GM23338 (cell line): ENCODE measurements around the gene GRIP2. TPM values are rescaled to one million over a fixed set of nuclear protein-coding genes. Genes with fewer than 3 reads are reported as not detected.

Experiments used
- ATAC-seq: fragments of 200-7000 bp; cut with Tn5 transposase; 3 replicates; pipeline ENCODE4 v1.9.1; 2020
- DNase-seq: peaks from one replicate; pipeline ENCODE4 v3.0.0-alpha.2; 2015; ENCODE audit warnings: low spot score
- H2AFZ ChIP-seq: fragments of 200-600 bp; sonication (generic); 2 replicates; pipeline ENCODE4 v1.8.0; 2016; ENCODE audit warnings: antibody characterized with exemption, mild to moderate bottlenecking, moderate library complexity
- H3F3A ChIP-seq: fragments of 200-600 bp; sonication (generic); replicated peaks from 2 replicates; pipeline ENCODE4 v1.8.0; 2017; ENCODE audit warnings: antibody characterized with exemption, mixed run types, low read depth
- H3K27ac ChIP-seq: fragments of 200-600 bp; sonication (generic); 2 replicates; pipeline ENCODE4 v1.6.1; 2016; ENCODE audit warnings: low read depth
- H3K27me3 ChIP-seq: fragments of 200-600 bp; sonication (generic); 2 replicates; pipeline ENCODE4 v1.8.0; 2016; ENCODE audit warnings: mild to moderate bottlenecking, mixed run types, moderate library complexity; ENCODE audit not compliant: insufficient read depth
- H3K36me3 ChIP-seq: fragments of 200-600 bp; sonication (generic); 2 replicates; pipeline ENCODE4 v1.8.0; 2016; ENCODE audit warnings: mild to moderate bottlenecking; ENCODE audit not compliant: insufficient read depth
- H3K4me1 ChIP-seq: fragments of 200-600 bp; sonication (generic); 2 replicates; pipeline ENCODE4 v1.8.0; 2016; ENCODE audit warnings: mild to moderate bottlenecking, moderate library complexity; ENCODE audit not compliant: insufficient read depth
- H3K4me2 ChIP-seq: fragments of 200-600 bp; sonication (generic); 2 replicates; pipeline ENCODE4 v1.7.1; 2017; ENCODE audit warnings: mixed run types
- H3K4me3 ChIP-seq: fragments of 200-600 bp; sonication (generic); 2 replicates; pipeline ENCODE4 v1.6.1; 2016; ENCODE audit warnings: mixed run types
- H3K79me2 ChIP-seq: fragments of 200-600 bp; sonication (generic); replicated peaks from 2 replicates; pipeline ENCODE4 v1.8.0; 2017; ENCODE audit warnings: mild to moderate bottlenecking; ENCODE audit not compliant: insufficient read depth
- H3K9me2 ChIP-seq: fragments of 200-600 bp; sonication (generic); 2 replicates; pipeline ENCODE4 v1.8.0; 2017; ENCODE audit not compliant: insufficient read depth
- H4K20me1 ChIP-seq: fragments of 200-600 bp; sonication (generic); replicated peaks from 2 replicates; pipeline ENCODE4 v1.8.0; 2017; ENCODE audit warnings: mild to moderate bottlenecking; ENCODE audit not compliant: insufficient read depth
- H3K27ac Mint-ChIP-seq: 2 replicates; pipeline ENCODE4 v1.8.0; 2020; ENCODE audit warnings: inconsistent platforms, mild to moderate bottlenecking, moderate library complexity, mixed read lengths
- H3K27me3 Mint-ChIP-seq: 3 replicates; pipeline ENCODE4 v1.8.0; 2022; ENCODE audit warnings: low read depth, mild to moderate bottlenecking, moderate library complexity, mixed read lengths, inconsistent platforms; ENCODE audit not compliant: insufficient read depth, poor library complexity
- H3K36me3 Mint-ChIP-seq: 3 replicates; pipeline ENCODE4 v1.8.0; 2021; ENCODE audit warnings: low read depth, mild to moderate bottlenecking, inconsistent platforms, moderate library complexity, mixed read lengths
- H3K4me1 Mint-ChIP-seq: 3 replicates; pipeline ENCODE4 v1.8.0; 2020; ENCODE audit warnings: mild to moderate bottlenecking, inconsistent platforms, mixed read lengths
- H3K4me3 Mint-ChIP-seq: 3 replicates; pipeline ENCODE4 v1.8.0; 2021; ENCODE audit warnings: moderate library complexity, mild to moderate bottlenecking, inconsistent platforms, mixed read lengths
- H3K9me3 Mint-ChIP-seq: 3 replicates; pipeline ENCODE4 v1.8.0; 2020; ENCODE audit warnings: moderate library complexity, mild to moderate bottlenecking, inconsistent platforms, mixed read lengths
- CREB1 ChIP-seq: fragments of 250-450 bp; sonication (Bioruptor Pico); IDR thresholded peaks from 2 replicates; pipeline ENCODE4 v1.5.0; 2020; ENCODE audit warnings: low read depth, mild to moderate bottlenecking, moderate library complexity
- EZH2phosphoT487 ChIP-seq: fragments of 200-600 bp; sonication (generic); IDR thresholded peaks from one replicate; pipeline ENCODE4 v1.8.1; 2018; ENCODE audit warnings: antibody characterized with exemption; ENCODE audit not compliant: unreplicated experiment
- JUNB ChIP-seq: IDR thresholded peaks from one replicate; pipeline ENCODE4 v1.6.1; 2016; ENCODE audit warnings: antibody characterized with exemption; ENCODE audit not compliant: unreplicated experiment
- NANOG ChIP-seq: IDR thresholded peaks from 2 replicates; pipeline ENCODE4 v1.6.1; 2016; ENCODE audit warnings: antibody characterized with exemption, borderline replicate concordance
- REST ChIP-seq: IDR thresholded peaks from one replicate; pipeline ENCODE4 v1.6.1; 2018; ENCODE audit warnings: antibody characterized with exemption; ENCODE audit not compliant: unreplicated experiment
- ZNF114 ChIP-seq: fragments of 250-450 bp; sonication (Bioruptor Pico); IDR thresholded peaks from 2 replicates; pipeline ENCODE4 v1.5.0; 2020; ENCODE audit warnings: mild to moderate bottlenecking, moderate library complexity
- polyA plus RNA-seq: library from polyadenylated mRNA; unstranded; fragments of >200 nt; fragmentation: Nextera tagmentation; extraction: Ambion mirVana; gene quantifications from 2 replicates; pipeline ENCODE4 v1.2.1, GENCODE V29; 2016
- total RNA-seq: library from RNA; depleted of rRNA; stranded (reverse); fragments of >200 nt; shearing (Covaris generic); gene quantifications from 2 replicates; pipeline ENCODE4 v1.2.3, GENCODE V29; 2014
- TF ChIP-seq, protein P1 (sequence below): fragments of 250-450 bp; sonication (Bioruptor Pico); IDR thresholded peaks from 2 replicates; pipeline ENCODE4 v1.5.0; 2020; ENCODE audit warnings: mild to moderate bottlenecking, moderate library complexity

The GRIP2 gene
- total and polyA plus RNA-seq, 2 experiments from 2014 or later, result 3.6 to 5.8 TPM

DNA sequence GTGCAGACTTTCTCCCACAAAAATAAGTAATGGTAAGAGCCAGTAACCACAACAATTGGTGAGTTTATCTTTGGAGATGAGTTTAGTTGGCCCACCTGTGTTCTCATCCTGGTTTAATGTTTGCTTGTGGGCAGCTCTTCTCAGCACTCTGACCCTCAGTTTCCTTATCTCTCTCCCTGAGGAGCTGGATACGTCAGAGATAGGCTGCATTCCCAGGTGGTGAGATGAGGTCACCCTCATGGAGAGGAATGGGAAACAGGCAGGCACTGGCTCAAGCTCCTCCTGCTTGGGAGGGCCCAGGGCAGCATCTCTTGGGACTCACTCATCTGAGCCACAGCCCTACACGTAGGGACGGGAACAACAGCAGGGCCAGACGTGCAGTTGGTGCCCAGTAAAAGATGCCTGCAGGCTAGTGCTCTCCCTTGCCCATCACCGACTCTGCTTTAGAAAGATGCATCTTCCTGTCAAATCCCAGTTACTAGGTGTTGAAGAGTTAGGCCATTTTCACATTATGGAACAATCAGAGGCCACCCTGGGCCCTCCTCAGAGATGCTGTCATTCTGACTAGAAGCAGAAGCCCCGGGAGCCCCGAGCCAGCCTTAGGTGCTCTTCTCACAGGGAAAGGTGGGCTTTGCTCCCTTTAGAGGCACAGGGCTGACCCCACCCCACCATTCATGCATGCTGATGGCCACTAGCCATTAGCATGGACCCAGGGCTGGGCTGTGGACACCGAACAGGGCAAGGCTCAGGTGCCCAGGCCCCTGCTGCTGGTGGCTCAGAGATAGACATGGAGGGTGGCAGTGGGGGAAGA lies 59.7 kb downstream of the GRIP2 start (continued):
- TF ChIP-seq, protein P1, sequence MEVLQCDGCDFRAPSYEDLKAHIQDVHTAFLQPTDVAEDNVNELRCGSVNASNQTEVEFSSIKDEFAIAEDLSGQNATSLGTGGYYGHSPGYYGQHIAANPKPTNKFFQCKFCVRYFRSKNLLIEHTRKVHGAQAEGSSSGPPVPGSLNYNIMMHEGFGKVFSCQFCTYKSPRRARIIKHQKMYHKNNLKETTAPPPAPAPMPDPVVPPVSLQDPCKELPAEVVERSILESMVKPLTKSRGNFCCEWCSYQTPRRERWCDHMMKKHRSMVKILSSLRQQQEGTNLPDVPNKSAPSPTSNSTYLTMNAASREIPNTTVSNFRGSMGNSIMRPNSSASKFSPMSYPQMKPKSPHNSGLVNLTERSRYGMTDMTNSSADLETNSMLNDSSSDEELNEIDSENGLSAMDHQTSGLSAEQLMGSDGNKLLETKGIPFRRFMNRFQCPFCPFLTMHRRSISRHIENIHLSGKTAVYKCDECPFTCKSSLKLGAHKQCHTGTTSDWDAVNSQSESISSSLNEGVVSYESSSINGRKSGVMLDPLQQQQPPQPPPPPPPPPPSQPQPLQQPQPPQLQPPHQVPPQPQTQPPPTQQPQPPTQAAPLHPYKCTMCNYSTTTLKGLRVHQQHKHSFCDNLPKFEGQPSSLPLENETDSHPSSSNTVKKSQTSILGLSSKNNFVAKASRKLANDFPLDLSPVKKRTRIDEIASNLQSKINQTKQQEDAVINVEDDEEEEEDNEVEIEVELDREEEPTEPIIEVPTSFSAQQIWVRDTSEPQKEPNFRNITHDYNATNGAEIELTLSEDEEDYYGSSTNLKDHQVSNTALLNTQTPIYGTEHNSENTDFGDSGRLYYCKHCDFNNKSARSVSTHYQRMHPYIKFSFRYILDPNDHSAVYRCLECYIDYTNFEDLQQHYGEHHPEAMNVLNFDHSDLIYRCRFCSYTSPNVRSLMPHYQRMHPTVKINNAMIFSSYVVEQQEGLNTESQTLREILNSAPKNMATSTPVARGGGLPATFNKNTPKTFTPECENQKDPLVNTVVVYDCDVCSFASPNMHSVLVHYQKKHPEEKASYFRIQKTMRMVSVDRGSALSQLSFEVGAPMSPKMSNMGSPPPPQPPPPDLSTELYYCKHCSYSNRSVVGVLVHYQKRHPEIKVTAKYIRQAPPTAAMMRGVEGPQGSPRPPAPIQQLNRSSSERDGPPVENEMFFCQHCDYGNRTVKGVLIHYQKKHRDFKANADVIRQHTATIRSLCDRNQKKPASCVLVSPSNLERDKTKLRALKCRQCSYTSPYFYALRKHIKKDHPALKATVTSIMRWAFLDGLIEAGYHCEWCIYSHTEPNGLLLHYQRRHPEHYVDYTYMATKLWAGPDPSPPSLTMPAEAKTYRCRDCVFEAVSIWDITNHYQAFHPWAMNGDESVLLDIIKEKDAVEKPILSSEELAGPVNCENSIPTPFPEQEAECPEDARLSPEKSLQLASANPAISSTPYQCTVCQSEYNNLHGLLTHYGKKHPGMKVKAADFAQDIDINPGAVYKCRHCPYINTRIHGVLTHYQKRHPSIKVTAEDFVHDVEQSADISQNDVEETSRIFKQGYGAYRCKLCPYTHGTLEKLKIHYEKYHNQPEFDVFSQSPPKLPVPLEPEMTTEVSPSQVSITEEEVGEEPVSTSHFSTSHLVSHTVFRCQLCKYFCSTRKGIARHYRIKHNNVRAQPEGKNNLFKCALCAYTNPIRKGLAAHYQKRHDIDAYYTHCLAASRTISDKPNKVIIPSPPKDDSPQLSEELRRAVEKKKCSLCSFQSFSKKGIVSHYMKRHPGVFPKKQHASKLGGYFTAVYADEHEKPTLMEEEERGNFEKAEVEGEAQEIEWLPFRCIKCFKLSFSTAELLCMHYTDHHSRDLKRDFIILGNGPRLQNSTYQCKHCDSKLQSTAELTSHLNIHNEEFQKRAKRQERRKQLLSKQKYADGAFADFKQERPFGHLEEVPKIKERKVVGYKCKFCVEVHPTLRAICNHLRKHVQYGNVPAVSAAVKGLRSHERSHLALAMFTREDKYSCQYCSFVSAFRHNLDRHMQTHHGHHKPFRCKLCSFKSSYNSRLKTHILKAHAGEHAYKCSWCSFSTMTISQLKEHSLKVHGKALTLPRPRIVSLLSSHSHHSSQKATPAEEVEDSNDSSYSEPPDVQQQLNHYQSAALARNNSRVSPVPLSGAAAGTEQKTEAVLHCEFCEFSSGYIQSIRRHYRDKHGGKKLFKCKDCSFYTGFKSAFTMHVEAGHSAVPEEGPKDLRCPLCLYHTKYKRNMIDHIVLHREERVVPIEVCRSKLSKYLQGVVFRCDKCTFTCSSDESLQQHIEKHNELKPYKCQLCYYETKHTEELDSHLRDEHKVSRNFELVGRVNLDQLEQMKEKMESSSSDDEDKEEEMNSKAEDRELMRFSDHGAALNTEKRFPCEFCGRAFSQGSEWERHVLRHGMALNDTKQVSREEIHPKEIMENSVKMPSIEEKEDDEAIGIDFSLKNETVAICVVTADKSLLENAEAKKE (CRISPR knock-in tag), result no peak
- TF ChIP-seq NANOG (no peak), EZH2phosphoT487 (no peak), ZNF114 (CRISPR knock-in tag) (no peak), CREB1 (CRISPR knock-in tag) (no peak)

DNA sequence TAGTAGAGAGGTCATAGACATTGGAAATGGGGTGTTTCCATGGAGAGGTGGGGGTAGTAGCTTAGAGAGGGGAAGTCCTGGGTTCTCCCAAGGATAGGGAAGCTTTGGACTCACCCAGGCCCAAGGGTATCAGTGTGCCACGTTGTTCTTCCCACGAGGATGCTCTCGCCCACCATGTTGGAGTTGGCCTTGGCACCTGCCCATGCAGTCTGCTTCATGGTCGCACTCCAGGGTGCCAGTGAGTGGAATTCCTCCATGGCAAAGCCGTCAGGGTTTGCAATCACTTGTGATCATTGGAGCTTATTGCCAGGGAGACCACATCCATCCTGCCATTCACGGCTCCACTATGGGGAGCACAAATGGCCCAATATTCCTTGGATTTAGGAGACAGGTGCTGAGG lies 60.6 kb downstream of the GRIP2 start:
- no peak overlapping the region for H3K4me2 ChIP-seq
- no peaks in the 10 kb centered on the region for H3K9me2 ChIP-seq
- H4K20me1 ChIP-seq, result peaks cover 4% of the 10 kb centered on the region
- H3F3A ChIP-seq, result 0 out of 2 replicates have a peak, but pooled peaks cover 2% of the 10 kb centered on the region
- H3K9me3 Mint-ChIP-seq, result no peaks in the 10 kb centered on the region
- H3K4me1 Mint-ChIP-seq, result peaks cover 15% of the 10 kb centered on the region
- H3K27ac ChIP-seq, result no peak overlapping the region
- H3K27ac Mint-ChIP-seq, result no peak overlapping the region
- peaks cover 81% of the 10 kb centered on the region for H3K36me3 Mint-ChIP-seq
- H3K27me3 ChIP-seq, result no peaks in the 10 kb centered on the region
- ATAC-seq (no peak), DNase-seq (no peak)
- H3K36me3 ChIP-seq, result peaks cover 43% of the 10 kb centered on the region
- H3K4me1 ChIP-seq, result no peaks in the 10 kb centered on the region
- H3K4me3 ChIP-seq, result no peak overlapping the region
- H2AFZ ChIP-seq, result no peak overlapping the region
- H3K79me2 ChIP-seq, result no peaks in the 10 kb centered on the region
- H3K27me3 Mint-ChIP-seq, result peaks cover 9% of the 10 kb centered on the region
- H3K4me3 Mint-ChIP-seq, result no peak overlapping the region
- no peak for TF ChIP-seq NANOG
- TF ChIP-seq EZH2phosphoT487, result no peak
- TF ChIP-seq REST, result no peak
- no peak for TF ChIP-seq JUNB
- TF ChIP-seq ZNF114 (CRISPR knock-in tag), result no peak
